ENCODE data around the gene SNX13.
"Not testable (repeated sequence)": the region's sequence is repeated elsewhere in the genome, so short reads cannot be mapped to it uniquely, and the experiment has no call there.

The SNX13 gene

DNA sequence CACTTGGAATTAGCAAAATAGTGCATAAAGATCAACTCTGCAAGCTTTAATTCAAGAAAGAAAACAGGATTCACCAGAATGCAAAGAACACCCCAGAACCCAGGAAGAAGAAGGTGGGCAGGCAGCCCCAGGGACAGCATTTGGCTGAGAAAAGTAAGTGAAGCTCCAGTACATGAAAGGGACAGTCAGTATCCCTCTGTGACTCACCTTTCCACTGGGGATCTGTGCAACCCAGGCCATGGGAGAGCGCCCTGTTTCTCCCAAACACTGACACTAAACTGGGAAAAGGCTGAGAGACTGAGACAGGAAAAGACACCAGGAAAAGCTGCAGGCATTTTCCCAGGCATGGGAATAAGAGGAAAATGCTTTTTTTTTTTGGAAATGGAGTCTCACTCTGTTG, 28.2 kb downstream of the SNX13 start:
- DNase-seq = no peak

DNA sequence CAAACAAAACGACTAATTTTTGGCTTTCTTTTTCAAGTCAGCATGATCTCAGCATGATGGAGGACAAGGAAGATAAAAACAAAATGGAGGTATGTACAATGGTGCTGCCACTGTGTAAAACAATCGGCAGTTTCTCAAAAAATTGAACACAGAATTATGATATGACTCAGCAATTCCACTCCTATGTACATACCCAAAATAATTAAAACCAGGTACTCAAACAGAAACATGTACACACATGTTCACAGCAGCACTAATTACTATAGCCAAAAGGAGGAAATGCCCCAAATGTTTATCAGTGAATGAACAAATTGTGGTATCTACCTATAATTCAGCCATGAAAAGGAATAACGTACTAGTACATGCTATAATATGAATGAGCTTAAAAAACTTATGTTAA, 29.9 kb downstream of the SNX13 start:
- DNase-seq = no peak

DNA sequence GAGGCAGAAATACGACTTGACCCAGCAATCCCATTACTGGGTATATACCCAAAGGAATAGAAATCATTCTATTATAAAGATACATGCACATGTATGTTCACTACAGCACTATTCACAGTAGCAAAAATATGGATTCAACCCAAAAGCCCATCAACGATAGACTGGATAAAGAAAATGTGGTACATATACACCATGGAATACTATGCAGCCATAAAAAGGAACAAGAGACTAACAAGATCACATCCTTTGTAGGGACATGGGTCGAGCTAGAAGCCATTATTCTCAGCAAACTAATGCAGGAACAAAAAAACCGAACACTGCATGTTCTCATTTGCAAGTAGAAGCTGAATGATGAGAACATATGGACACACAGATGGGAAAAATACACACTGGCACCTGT, 31.0 kb downstream of the SNX13 start:
- not testable (repeated sequence) for DNase-seq

DNA sequence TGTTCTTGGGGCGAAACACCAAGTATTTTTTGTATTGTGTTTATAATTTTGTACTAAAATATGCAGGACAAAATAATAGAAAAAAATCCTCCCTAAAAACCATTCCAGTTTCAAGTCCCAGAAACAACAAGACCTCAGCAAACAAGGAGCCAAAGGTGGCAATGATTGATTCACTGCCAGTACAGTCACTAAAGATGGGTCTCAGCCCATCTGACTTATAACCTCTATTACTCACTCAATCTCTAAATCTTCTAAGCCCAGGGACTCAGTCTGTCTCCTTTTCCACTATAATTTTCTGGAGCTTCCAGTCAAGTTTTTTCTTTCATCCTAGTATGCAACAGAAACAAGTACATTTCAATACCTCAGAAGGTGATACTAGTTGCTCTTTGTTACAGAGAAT, 33.3 kb downstream of the SNX13 start:
- no peak for DNase-seq

DNA sequence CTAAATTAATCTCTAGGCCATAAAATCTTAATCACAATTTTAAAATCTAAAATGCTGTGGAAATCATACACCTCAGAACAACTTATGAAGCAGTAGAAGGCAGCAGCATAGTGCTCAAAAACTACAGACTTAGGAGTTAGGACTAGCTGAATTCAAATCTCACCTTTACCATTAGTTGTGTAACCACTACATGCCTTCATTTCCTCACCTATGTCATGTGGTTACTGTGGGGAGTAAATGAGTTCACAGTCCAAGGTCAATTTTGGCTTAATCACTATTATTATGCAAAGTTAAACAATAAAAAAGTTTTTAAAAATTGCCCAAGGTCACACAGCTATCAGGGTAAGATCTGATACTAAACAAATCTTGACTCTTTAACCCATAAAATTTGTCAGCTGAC, 37.0 kb downstream of the SNX13 start:
- DNase-seq = no peak

DNA sequence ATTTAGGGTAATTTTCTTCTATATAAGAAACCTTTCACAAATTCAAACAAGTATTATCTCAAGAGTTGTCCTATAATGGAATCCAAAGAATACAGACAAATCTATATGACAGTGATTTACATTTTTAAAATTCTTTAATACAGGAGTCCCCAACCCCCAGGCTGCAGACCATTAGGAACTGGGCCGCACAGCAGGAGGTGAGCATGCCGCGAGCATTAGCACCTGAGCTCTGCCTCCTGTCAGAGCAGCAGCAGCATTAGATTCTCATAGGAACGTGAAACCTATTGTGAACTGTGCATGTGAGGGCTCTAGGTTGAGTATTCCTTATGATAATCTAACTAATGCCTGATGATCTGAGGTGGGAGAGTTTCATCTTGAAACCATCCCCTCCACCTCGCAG, 37.7 kb downstream of the SNX13 start:
- DNase-seq = no peak

DNA sequence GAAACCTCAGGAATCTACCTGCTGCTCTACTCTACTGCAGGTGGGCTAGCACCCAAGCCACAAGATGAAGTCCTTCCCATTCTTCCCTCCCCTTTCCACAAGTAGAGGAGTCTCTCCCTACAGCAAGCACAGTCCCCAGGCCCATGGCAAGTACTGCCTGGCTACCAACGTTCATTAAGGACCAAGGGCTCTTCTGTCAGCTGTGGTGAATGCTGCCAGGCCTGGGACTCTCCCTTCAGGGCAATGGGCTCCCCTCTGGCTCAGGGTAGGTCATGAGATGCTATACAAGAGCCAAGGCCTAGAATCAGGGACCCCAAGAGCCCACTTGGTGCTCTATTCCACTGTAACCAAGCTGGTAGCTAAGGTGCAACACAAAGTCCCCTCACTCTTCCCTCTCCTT, 39.8 kb downstream of the SNX13 start:
- no peak for DNase-seq

DNA sequence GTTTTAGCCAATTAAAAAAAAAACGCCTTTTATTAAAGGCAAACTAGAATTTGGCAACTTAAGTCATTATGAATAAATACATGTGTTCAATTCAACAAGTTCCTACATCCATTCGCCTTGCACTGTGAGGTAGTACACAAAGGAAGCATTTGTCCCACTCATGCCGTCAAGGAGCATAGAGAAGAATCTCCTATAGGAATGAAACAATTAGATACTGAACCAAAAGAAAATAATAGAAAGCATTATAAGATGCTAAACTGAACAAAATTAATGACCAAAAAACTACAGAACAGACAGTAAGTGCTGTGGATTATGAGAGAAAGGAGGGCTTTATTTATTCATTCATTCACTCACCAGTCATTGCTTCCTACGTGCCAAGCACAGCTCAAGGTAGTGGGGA, 42.2 kb downstream of the SNX13 start:
- no peak for DNase-seq

DNA sequence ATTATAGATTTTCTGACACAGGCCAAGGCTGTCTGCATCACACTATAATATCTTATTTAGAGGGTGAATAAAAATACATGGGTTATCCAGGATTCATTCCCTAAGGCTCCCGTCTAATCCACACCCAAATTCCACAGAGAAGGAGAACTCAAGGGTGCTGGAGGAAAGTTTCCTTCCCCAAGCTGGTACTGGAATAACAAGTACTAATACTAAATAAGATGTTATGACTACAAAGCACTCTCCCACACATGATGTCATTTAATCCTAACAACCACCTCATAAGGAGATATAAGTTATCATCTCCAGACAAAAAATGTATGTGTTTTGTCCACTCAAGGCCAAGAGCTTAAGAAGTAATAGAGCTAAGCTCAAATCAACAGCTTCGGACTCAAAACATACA, 53.0 kb downstream of the SNX13 start:
- DNase-seq = no peak

DNA sequence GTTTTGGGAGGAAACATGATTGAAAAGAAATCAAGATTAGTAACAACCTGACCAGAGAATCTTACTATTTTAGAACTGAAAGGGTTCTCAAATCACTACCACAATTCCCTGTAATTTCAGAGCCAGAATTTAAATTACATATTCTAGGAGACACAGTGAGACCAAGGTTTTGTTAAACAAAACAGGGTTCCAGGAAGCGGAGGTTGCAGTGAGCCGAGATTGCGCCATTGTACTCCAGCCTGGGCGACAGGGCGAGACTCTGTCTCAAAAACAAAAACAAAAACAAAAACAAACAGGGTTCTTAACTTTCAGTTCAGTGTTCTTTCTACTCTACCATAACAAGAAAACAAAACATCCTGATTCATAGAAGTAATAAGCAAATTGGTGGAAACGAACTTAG, 57.6 kb downstream of the SNX13 start:
- DNase-seq = peak; percentile 2

DNA sequence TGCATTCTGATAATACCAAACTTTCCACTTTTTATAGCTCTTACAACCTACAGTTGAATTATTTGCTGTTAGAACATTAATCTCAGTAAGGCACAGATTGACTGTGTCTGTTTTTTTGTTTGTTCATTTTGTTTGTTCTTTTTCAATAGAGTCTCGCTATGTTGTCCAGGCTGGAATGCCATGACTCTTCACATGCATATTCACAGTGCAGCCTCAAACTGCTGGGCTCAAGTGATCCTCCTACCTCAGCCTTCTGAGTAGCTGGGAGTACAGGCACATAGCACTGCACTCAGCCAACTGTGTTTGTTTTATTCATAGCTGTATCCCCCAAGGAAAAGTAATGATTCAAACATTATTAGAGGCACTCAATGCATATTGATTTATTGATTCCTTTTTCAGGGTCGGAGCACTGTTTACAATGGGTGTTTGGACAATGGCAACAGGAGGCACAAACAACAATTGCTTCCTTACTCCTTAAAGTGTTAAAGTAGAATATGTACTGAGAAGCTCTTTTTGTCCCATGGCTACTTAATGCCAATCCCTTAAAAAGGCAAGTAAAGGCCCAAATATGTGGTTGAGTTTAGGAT, 61.1 kb downstream of the SNX13 start:
- DNase-seq = no peak

DNA sequence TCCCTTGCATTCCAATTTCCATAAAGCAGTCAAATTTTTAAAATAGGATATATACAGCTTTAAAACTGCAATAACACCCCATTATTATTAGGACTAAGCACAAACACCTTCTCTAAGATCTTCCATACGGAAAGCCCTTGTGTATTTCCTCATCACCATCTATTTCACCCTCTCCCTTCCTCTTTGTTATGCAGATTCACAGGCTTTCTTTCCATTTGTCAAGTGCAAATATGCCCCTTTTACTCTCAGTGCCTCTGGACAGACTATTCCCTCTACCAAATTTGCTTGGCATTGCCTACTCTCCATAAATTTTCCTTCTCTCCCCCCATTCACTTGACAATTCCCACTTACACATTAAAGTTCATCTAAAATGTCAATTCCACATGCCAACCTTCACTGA, 61.7 kb downstream of the SNX13 start:
- DNase-seq = no peak

DNA sequence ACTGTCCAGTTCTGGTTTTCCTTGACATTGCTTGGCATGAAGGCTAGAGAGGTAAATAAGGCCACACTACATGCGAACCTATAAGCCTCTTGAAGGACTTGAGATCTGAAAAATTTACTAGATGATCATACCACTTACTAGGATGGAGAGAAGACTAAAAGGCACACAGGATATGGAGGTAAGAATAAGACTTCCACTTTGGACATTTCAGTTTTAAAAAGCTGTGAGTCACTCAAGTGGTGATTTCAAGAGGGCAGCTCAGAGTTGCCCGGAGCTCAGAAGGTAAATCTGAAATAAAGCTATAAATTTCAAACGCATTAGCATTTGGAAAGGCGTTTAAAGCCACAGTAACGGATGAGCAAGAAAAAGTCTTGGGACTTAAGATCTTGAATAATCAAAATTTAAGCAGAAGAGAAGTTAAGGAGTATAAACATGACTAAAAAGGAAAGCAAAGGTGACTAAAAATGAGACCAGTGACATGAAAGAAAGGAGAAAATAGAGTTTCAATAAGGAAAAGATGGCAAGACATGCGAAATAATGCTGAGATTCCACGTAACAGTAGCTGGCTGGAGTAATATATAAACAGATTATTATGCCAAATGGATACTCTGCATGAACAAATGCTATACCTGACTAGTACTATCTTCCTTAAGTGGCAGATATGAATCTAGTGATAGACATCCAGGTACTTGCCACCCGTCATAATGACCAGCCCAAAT, 68.3 kb downstream of the SNX13 start:
- DNase-seq = no peak

DNA sequence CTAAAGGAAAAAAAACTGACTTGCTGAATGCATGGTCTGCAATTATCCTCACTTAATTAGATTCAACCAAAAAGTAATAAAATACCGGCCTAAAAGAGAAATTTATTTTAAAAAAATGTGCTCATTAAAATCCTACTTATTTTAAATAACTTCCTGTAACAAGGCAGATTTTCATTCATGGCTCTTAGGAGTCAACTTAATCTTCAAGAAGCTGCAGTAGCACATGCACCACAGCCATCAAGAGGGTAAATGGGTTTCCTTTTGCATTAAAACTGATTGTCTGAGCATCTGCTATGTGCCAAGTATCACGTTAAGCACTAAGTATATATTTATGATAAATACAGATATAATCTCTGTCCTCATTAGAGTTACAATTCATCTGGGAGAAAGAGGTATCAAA, 69.9 kb downstream of the SNX13 start:
- DNase-seq = no peak

DNA sequence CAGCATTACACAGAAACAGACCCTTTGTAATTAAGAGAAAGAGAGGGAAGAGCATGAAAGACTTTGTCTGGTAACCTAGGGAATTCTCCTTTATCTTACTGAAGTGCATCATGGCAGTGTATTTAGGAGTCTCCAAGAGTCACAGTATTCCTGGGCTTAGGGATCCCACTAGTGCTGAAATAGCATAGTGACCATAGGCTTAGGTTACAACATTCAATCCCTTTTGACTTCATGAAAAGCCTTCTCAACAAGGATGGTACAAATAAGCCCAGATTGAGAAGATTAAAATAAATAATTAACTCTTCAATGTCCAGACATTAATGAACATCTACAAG, 76.5 kb downstream of the SNX13 start:
- DNase-seq = no peak

DNA sequence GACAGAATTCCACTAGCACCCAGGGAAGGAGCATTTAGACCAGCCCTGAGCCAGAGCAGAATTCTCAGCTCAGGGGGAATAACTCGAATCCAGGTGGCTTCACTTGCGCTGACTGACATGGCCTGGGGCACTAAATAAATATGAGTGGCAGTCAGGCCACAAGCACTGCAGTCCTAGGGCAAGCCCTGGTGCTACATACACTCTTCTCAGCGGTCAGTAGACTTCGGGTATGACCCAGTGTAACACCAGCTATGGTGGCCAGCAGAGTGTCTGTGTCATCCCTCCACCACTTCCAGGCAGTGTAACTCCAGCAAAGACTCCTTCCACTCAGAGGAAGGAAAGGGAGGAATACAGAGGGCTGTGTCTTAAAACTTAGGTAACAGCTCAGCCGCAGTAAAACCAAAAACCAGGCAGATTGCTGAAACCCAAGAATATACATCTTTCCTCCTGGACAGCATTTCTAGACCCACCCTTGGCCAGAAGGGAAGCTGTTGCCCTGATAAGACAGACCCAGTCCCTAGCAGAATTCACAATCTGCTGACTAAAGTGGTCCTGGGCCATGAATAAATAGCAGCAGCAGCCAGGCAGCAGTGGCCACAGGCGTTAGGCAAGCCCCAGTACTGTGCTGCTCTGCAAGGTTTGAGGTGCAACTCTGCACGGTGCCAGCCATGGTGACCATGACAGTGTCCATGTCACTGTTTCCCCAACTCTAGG, 77.0 kb downstream of the SNX13 start:
- DNase-seq = no peak

DNA sequence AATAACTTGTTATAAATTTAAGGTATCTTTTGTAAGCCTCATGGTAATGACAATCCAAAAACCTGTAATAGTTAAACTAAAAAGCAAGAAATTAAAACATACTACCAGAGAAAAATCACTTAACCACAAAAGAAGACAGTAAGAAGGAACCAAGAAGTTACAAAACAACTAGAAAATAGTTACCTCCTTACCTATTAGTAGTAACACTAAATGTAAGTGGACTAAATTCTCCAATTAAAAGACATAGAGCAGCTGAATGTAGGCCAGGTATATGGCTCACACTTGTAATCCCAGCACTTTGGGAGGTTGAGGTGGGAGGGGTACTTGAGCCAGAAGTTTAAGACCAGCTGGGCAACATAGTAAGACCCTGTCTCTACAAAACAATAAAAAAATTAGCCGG, 84.0 kb downstream of the SNX13 start:
- no peak for DNase-seq

DNA sequence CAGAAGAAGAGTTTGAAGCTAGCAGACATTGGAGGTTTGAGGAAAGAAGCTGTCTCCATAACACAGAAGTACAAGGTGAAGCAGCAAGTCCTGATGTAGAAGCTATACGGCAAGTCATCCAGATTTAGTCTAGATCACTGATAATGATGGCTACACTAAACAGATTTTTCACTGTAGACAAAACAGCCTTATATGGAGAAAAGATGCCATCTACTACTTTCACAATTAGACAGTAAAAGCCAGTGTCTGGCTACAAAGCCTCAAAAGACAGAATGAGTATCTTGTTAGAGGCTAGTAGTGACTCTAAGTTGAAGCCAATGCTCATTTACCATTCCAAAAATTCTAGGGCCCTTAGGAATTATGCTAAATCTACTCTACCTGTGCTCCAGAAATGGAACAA, 85.1 kb downstream of the SNX13 start:
- no peak for DNase-seq

DNA sequence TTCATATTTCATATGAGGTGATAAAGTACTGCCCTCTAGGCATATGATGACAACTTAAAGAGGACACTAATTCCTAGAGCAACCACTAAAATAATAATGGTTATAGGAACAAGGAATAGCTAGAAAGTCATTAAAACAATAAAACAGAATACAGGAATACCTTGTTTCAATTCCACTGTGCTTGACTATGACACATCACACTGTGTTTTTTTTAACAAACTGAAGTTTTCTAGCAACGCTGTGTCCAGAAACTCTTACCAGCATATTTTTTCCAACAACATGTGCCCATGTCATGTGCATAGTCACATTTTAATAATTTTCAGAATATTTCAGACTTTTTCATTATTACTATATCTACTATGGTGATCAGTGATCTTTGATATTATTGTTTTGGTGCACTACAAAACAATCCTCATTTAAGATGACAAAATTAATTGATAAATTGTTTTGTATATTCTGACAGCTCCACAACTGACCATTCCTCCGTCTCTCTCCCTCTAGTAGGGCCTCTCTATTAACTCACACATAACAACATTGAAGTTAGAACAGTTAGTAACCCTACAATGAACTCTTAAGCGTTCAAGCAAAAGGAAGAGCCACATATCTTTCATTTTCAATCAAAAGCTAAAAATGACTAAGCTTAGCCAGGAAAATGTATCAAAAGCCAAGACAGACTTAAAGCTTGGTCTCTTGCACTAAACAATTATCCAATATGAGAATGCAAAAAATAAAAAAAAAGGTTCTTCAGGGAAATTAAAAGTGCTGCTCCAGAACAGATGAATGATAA, 85.8 kb downstream of the SNX13 start:
- peak; percentile 4 for DNase-seq

DNA sequence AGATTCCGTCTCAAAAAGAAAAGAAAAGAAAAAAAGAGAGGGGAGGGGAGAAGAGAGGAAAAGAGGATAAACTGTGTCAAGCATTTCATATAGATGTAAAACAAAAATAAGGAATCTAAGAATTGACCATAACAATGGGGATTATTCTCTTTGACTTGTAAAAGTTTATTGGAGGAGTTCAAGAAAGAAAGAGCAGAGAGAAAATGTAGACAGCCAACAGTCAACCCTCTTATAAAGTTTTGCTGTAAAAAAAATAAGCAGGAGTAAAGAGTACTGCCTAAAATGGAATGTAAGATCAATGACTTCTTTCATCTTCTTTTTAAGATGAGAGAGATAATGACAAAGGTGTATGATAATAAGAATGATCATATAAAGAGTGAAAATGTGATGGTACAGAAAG, 87.9 kb downstream of the SNX13 start:
- no peak for DNase-seq

DNA sequence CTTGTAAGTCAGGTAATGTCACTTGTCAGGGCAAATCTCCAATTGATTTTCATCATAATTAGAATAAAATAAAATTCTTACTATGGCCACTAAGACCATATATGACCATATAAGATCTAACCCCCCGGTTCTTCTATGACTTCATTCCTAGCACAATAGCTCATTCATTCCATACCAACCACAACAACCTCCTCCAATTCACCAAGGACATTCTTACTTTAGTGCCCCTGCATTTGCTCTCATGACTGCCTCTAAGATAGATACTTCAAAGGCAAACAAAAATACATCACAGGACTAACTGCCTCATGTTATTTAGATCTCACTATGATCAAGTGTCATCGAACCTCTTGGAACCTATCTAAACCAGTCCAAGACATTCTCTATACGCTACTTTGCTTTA, 90.8 kb downstream of the SNX13 start:
- no peak for DNase-seq

DNA sequence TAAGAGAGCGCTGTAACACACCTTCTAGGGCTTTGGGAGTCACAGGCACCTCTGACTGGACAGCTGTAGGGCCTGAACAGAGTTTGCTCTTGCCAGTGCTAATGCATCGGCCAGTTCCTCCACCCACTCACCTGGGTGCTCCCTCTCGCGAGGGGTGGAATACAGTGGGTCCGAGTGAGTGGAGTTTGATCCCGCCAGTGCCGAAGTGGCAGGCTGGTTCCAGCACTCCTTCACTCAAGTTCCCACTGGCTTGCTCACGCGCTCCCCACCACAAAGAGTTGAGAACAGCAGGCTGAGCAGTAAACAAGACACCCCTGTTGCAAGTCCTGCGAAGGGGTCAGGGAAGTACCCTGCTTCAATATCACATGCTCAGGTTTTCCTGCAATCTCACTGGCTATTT, 91.8 kb downstream of the SNX13 start:
- no peak for DNase-seq

DNA sequence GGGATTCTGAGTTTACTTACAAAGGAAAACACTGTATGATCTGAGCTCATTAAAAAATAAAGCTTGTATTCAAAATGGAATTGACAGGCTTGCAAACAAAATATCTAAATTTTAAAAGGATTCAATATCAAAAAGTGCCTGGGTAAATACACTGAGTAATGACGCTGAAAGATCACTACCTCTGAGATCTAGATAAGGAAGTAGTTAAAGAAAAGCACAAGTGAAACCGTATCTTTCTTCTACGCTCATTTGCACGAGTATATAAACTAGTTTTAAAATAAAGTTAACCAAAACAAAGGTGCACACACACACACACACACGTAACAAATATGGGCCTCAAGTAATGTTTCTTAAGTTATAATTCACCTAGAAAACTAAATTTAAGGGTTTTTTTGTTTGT, 93.4 kb downstream of the SNX13 start:
- DNase-seq = no peak

DNA sequence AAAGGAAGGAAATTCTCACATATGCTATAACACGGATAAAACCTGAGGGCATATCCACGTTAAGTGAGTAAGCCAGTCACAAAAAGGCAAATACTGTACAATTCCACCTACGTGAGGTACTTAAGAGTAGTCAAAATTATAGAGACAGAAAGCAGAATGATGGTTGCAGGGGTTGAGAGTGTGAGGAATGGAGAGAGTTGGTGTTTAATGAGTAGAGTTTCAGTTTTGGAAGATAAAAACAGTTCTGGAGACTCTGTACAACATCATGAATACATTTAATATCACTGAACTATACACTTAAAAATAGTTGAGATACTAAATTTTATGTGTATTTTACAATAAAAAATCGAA, 95.1 kb downstream of the SNX13 start:
- no peak for DNase-seq

All from NCI-H526 treated with DMSO at 0.1 percent for 48 hours (cell line).